NCI-H1092 (cell line): ENCODE measurements around the gene TAF3.
"Not testable (repeated sequence)": the region's sequence is repeated elsewhere in the genome, so short reads cannot be mapped to it uniquely, and the experiment has no call there.

ENCODE experiments used
- DNase-seq: peaks from one replicate; lab custom pipeline; 2025; lab: John Stamatoyannopoulos, UW

TAF3 gene, protein sequence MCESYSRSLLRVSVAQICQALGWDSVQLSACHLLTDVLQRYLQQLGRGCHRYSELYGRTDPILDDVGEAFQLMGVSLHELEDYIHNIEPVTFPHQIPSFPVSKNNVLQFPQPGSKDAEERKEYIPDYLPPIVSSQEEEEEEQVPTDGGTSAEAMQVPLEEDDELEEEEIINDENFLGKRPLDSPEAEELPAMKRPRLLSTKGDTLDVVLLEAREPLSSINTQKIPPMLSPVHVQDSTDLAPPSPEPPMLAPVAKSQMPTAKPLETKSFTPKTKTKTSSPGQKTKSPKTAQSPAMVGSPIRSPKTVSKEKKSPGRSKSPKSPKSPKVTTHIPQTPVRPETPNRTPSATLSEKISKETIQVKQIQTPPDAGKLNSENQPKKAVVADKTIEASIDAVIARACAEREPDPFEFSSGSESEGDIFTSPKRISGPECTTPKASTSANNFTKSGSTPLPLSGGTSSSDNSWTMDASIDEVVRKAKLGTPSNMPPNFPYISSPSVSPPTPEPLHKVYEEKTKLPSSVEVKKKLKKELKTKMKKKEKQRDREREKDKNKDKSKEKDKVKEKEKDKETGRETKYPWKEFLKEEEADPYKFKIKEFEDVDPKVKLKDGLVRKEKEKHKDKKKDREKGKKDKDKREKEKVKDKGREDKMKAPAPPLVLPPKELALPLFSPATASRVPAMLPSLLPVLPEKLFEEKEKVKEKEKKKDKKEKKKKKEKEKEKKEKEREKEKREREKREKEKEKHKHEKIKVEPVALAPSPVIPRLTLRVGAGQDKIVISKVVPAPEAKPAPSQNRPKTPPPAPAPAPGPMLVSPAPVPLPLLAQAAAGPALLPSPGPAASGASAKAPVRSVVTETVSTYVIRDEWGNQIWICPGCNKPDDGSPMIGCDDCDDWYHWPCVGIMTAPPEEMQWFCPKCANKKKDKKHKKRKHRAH

GRCh38 chr10:7818295-7819120 lies at the start of gene TAF3:
TAF3 (plus strand) TSS chr10:7818505; CDS start chr10:7818710, 205 bp downstream.
- DNase-seq: peak; percentile 87

DNA sequence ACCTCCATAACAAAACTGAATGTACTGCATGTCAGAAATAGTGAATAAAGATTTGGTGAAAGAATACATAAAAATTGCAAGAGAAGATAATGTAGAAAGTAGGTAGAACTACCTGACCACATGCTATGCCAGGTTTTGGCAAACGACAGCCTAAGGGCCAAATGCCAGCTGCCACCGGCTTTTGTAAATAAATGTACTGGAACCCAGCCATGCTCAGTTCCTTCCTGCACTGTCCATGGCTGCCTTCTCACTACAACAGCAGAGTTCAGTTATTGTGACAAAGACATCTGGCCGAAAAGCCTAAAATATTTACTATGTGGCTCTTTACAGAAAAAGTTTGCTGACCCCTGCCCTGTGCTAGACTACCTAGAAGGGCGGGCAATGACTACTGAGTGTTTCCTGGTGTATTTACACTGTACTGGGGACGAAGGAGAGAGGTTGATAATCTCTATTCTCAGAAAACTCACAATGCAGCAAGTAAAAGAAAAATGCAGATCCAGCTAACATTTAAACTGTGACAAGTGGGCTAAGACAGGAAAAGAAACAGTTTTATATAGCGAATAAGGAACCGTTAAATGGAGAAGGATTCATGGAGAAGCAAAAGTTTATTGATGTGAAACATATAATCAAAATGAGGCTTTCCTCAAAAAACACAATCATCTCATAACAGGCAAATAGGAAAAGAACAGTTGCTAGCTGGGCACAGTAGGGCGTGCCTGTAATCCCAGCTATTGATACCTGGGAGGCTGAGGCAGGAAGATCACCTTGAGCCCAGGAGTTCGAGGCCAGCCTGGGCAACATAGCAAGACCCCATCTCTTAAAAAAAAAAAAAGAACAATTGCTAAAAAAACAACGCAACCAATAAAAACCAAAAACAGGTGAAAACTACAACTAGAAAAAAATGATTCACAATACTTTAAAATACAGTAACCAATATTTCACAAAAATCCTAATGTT lies 44.2 kb upstream of the TAF3 start:
- DNase-seq: peak; percentile 23

GRCh38 chr10:7776777-7777176 lies 41.5 kb upstream of the TAF3 start:
- DNase-seq: no peak

- DNase-seq: not testable (repeated sequence)
Observed at GRCh38 chr10:7782194-7782593, 36.1 kb upstream of the TAF3 start.

- no peak for DNase-seq
Observed at GRCh38 chr10:7786430-7786829, 31.9 kb upstream of the TAF3 start.

DNA sequence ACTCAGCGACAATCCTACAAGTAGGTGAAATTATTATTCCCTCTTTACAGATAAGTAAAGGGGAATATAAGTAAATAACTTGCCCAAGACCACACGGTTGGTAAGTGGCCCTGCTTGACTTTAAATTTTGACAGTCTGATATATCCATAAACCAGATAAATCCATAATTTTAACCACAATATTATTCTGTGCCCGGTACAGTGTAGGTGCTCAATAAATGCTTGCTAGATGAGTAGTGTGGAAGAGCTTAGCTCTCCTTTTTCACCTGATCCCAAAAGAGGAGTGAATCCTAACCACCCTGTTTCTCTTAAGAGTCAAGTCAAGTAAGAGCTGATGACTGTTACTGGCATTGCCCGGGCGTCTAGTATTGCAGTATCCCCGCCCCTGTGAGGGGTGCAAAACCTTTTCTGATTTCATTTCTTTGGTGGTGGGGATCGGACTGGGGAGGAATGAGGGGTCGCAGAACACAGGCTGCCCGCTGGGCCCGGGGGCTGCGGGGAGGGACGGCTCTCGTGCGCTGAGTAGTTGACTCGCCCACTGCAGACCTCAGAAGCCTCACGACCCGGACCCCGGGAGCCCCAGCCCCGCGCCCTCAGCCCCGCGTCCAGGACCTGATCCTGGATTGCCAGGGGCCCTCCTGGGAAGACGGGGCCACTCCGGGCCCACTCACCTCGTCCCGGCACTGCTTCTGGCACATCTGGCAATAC lies 31.0 kb upstream of the TAF3 start:
- DNase-seq: no peak

GRCh38 chr10:7787857-7788638 lies 30.3 kb upstream of the TAF3 start, which contains the start of the genes ATP5F1C and KIN:
ATP5F1C (plus strand) TSS chr10:7788177; CDS start chr10:7788208, 31 bp downstream.
KIN (minus strand) TSS chr10:7787993; CDS start chr10:7787933, 60 bp downstream.
- peak; percentile 96 for DNase-seq

DNA sequence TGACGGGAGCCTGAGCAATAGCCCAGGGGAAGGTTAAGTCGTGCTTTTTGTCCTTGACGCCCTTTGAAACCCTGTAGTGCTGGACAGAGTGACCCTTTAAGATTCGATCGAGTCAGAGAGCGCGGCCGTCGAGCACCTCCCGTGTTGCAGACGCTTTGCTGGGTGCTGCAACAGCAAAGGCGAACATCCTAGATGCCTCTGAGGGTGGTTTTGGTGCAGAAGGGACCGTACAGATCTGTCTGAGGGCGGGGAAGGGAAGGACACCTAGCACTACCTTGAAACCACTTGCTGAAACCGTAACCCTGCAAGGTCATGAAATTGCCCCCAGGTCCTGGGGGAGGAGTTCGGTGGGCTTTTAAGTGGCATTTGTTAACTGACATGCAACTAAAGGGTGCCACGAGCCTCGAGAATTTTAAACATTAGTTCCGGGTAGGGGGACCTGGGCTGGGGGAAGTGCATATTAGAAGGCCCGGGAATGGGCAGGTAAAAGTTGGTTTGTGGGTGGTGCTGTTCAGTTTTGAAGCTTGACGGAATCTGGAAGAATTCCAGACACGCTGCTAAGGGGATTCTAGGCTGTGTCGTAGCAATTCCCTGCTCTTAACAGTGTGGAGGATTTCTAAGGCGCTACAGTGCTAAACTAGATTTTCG lies 29.5 kb upstream of the TAF3 start:
- DNase-seq: no peak

- DNase-seq: peak; percentile 36
Observed at GRCh38 chr10:7789390-7789789, 28.9 kb upstream of the TAF3 start.

DNA sequence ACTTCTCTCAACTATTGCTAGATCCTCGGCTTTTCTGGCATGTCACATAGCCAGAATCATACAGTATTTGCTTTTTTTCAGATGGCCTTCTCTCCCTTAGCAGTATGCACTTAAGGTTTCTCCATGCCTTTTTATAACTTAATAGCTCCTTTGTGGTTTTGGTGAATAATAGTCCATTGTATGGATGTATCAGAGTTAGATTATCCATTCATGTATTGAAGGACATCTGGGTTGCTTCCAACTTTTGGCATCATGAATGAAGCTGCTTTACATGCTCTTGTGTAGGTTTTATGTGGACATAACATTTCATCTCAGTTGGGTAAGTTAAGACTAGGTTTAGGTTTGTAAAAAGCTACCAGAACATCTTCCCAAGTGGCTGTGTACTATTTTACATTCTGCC lies 25.8 kb upstream of the TAF3 start:
- no peak for DNase-seq

DNA sequence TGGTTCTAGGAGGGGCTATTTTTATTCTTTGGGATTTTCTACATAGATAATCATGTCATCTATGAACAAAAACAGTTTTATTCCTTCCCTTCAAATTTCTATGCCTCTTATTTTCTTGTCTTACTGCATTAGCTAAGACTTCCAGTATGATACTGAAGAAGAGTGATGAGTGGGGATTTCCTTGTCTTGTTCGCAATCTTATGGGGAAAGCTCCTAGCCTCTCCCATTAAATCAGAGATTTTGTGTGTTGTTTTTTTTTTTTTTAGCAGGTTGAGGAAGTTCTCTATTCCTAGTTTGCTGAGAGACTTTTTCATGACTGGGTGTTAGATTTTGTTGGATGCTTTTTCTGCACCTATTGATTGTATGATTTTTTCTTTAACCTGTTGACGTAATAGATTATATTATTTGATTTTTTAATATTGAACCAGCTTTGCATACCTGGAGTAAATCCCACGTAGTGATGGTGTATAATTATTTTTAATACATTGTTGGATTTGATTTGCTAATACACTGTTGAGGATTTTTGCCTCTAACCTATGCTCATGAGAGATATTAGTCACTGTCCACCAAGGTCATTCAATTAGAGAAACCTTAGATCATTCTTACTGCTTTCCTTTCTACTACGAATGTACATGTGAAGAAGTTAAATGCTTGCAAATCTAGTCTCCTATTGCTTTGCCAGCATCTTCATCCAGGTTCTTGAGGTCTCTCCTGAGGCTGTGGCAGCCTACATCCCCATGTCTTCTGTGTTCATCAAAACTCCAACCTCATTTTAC lies 23.9 kb upstream of the TAF3 start:
- DNase-seq: no peak

GRCh38 chr10:7795605-7796004 lies 22.7 kb upstream of the TAF3 start:
- DNase-seq: no peak

- no peak for DNase-seq
Observed at GRCh38 chr10:7797582-7797981, 20.7 kb upstream of the TAF3 start.

DNA sequence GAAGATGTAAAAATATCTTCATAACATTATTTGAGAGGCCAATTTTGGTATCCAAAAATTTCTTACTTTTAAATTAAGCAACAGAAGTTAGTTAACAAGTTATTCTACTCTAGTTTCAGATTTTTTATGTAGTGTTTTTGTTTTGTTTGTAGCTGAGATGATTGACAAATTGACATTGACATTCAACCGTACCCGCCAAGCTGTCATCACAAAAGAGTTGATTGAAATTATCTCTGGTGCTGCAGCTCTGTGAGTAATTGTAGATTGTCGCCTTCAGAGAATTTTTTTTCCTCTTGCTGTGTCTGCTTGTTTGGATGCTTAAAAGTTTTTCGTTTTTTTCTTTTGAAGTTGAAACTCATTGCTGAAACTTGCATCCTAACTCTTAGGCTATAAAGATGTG lies 15.7 kb upstream of the TAF3 start:
- DNase-seq: no peak

DNA sequence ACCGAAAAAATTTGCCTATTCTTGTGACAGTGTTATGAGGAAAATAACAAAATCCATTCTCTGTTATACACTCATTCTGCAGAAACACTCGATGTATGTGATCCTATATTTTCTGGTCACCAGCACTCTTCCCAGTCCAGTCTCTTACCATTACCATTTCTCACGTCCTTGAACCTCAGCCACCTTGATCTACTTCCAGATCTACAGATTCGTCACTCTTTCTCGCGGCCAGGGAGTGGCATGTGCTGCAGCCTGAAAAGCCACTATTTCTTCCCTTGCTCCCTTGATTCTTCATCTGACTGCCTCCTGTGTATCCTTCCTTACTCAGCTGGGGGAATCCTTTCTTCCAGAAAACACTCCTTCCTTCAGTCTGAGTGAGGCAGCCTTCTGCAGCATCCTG lies 14.1 kb upstream of the TAF3 start:
- no peak for DNase-seq

GRCh38 chr10:7804741-7805140 lies 13.6 kb upstream of the TAF3 start:
- no peak for DNase-seq

DNA sequence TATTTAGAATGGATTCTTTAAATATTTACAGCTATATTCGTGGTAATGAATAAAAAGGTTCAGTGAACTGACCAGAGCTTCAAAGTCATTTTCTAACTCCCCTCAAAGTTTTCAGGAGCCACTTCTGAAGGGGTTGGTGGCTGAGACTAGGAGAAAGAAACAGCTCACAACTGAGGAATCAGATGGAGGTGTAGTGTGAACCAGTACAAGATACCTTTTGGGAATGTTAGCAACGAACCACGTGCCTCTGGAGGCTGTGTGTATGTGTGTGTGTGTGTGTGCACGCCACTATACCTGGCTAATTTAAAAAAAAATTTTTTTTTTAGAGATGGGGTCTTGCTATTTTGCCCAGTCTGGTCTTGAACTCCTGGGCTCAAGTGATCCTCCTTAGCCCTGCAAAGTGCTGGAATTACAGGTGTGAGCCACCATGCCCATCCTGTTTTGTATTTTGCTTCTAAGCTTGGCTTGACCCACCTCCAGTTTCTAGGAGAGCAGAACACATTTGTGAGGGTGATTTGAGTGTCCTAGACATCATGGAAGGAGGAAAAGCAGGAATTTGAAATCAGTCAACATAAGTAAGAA lies 9.5 kb upstream of the TAF3 start:
- DNase-seq: no peak

GRCh38 chr10:7810443-7810842 lies 7.9 kb upstream of the TAF3 start:
- no peak for DNase-seq
